ENCODE measurements around the gene NPHP4.

DNA sequence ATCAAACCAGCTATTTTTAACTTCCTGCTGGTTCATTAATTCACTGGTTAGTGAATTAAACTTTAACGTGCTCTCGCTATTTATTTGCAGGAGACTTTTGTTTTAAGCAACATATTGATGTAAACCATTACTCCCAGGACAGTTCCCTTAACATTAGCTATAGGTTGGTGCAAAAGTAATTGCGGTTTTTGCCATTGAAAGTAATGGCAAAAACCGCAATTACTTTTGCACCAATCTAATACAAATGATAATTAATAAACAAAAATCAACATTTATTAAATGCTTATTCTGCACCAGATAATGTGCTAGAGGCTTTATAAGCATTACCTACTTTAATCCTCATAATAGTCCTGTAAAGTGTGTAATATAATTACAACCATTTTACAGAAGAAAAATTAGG is 176.5 kb downstream of the NPHP4 start:
- TF ChIP-seq, protein P1, sequence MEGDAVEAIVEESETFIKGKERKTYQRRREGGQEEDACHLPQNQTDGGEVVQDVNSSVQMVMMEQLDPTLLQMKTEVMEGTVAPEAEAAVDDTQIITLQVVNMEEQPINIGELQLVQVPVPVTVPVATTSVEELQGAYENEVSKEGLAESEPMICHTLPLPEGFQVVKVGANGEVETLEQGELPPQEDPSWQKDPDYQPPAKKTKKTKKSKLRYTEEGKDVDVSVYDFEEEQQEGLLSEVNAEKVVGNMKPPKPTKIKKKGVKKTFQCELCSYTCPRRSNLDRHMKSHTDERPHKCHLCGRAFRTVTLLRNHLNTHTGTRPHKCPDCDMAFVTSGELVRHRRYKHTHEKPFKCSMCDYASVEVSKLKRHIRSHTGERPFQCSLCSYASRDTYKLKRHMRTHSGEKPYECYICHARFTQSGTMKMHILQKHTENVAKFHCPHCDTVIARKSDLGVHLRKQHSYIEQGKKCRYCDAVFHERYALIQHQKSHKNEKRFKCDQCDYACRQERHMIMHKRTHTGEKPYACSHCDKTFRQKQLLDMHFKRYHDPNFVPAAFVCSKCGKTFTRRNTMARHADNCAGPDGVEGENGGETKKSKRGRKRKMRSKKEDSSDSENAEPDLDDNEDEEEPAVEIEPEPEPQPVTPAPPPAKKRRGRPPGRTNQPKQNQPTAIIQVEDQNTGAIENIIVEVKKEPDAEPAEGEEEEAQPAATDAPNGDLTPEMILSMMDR (IDR thresholded peaks at IDR 0.05), result no peak
- TF ChIP-seq POLR2A (IDR thresholded peaks at IDR 0.05), result no peak
- no peak for TF ChIP-seq POLR2AphosphoS5 (IDR thresholded peaks at IDR 0.05)
